Suppressor macrophage (primary cell): ENCODE data around the gene TMEM258.

ENCODE experiments used
- DNase-seq, 4 experiments: peaks; one replicate each; pipeline ENCODE4 v3.0.0-alpha.2; 2020 to 2022

The TMEM258 gene

DNA sequence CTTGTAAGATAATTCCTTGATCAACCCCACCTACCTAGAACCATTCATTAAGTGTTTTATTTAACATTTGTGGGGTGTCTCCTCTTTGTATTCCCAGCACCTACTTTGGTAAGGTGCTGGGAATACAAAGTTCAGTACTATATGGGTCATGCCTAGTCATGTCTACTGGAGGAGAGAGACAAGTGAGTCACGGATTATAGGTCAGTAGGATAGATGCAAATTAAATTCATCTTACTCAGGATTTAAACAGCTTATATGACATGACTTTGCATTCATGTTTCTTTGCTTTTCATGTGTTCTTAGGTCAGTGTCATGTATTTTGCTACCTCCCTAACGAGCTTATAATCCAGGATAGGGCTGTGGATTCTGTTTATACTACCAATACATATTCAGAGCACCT, 27.8 kb upstream of the TMEM258 start:
- no peak for DNase-seq

DNA sequence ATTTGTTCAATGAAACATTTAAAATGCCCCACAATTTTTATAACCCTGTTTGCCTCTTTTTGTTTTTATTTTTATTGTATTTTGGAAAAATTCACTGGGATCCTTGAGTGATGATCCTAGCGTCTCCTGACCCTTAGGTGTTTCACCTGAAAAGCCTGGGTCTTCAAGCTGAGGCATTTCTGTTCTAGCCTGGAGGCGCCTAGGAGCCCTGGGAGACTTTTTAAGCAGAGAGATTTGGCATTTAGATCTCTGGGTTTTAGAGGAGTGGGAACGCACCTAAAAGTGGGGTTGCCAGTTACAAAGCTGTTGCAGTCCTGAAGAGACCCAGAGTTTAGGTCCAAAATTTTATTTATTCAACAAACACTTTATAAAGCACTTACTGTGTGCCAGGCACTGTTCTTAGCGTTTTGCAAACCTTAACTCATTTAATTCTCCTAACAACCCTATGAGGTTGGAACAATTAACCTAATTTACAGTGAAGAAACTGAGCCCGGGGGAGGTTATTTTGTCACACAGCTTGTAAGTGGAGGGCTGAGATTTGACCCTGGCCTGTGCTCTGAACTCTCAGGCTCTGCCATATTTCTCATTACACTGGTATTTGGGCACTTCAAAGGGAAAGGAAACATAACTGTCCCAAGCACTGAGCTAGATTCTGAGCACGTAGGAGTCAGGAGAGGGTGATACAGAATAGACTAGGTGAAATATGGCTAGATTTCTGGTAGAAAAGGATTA, 25.2 kb upstream of the TMEM258 start:
- no peak for DNase-seq

DNA sequence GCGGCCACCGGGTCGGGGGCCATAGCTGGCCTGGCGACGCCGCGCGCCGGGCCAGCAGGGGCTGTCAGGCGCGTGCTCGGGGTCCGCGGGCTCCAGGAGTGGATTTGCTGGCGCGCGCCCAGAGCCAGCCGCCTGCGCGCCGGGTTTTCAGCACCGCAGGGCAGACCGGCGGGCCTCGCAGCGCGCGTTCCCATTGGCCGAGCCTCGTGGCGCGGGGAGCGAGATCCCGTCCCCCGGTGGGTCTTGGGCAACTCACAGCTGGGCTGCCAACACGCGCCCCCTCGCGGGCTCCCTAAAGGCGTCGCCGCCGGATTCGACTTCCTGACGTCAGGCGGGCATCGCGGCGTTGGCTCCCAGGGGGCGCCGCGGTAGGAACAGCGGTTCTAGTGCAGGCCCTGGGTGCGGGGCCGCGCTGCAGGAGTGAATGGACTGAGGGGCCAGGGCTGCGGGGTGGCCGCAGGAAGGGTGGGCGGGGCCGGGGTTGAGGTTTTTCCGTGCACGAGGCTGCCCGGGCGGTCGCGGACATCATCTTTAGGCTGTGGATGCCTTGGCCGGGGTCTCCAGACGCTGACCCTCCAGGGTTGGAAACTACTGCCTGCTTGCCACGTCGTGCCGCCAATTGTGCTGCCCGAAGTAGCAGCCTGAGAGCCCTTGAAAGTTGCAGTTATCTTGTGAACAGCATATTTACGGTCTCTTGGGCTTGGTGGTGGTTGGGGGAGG, 24.5 kb upstream of the TMEM258 start, which contains the start of gene FADS1:
Gene FADS1 (minus strand): TSS at position 268 of the 720 bp plus-strand sequence. CDS start 74 bp downstream, at position 194.
- peak; percentile 98 to 100 (median 99) for DNase-seq

DNA sequence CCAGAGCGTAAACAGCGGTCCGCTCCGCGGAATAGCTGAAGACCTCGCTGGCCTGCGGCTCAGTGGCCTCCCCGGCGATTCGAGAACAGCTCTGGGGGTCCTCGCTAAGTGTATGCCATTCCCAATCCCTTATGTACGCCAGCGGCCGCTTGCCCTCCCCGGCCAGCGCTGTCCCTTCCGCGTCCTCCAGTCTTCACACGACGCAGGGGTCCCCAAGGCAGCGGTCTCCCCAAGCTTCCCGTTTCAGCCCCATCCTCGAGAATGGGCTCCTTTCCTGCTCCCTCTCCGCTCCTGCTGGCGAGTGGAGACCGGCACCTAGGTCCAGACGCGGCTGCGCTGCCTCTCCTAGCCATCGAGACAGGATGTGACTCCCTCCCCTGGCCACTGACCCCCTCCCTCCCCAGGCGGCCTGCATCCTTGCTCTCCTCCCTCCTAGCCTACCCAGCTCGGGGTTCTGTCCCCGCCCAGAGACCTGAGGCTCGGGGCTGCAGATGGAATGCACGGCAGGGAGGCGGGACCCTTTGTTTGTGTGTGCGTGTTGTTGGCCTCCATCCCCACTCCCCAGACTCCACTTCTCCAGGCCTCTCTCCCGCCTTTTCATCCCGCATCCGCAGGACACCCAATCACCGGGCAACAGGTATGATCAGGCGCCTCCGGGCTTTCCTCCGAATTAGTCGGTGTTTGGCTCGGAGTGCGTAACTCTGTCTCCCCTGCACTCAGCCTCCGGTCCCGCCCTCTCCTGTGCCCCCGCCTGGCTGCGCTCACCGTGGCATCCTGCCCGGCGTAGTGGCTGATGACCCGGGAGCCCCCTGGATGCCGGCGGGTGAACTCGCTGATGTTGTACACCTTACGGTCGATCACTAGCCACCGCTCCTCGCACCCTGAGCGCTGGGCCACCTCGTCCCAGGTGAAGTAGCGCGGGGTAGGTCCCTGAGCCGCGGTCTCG, 23.7 kb upstream of the TMEM258 start:
- peak; percentile 48 to 72 (median 62) for DNase-seq

DNA sequence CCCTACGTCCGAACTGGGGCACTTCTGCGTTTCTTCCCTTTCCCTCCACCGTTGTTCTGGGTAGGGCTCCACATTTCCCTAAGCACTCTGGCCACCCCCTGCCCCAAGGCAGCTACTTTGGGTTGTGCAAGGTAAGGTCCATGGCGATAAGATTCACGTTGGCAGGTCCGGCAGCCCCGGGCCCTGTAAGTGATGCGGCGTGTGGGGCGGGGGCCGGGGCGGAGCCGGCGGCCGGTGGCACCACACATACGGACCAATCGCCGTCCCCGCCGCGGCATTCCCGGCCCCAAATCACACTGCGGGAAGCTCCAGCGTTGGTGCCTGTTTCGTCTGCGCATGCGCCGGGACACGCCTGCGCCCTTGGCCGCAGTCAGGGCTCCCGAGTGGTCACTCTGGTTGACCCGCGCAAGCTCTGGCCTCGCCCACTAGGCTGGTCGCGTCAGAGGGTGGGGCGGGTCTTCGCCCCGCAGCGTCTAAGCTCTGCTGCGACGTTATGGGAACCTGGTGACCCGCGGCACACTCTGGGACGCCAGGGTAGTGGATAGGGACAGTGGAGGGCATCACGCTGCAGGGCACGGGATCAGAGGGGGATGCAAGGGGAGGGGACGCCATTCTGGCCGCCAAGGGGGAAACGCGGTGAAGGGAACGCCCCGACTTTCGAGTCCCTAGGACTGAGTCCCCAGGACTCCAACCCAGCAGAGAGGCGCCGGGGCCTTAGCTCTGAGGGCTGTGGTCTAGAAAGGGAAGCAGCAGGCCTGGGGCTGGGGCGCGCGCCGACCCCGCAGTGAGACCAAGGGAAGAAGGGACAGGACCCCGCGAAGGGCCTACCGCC, 22.8 kb upstream of the TMEM258 start:
- DNase-seq, result peak; percentile 99 to 100 (median 100)

DNA sequence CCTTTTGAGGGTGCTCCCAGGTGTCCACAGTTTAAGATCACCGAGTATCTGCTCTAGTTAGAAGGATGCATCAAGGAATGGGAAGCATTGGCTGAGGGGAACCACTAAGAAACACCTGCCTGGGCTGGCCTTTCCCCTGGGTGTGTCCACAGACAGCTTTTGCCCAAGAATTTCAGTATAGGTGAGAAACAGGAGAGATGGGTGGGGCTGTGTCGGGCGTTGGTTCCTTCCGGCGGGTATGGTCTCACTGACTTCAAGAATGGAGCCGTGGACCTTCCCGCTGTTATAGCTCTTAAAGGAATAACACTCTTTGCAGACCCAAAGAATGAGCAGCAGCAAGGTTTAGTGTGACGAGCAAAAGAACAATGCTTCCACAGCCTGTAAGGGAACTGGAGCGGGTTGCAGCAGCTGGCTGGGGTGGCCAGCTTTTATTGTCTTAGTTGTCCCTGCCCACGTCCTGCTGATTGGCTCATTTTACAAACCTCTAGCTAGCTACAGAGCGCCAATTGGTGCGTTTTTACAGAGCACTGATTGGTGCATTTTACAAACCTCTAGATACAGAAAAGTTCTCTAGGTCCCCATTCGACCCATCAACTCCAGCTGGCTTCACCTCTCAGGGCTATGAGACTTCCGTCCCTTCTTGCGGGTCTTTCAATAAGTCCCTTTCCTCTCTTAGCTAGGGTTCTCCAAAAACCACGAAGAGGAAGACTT, 22.0 kb upstream of the TMEM258 start:
- DNase-seq, result peak; percentile 57 to 74 (median 74)

DNA sequence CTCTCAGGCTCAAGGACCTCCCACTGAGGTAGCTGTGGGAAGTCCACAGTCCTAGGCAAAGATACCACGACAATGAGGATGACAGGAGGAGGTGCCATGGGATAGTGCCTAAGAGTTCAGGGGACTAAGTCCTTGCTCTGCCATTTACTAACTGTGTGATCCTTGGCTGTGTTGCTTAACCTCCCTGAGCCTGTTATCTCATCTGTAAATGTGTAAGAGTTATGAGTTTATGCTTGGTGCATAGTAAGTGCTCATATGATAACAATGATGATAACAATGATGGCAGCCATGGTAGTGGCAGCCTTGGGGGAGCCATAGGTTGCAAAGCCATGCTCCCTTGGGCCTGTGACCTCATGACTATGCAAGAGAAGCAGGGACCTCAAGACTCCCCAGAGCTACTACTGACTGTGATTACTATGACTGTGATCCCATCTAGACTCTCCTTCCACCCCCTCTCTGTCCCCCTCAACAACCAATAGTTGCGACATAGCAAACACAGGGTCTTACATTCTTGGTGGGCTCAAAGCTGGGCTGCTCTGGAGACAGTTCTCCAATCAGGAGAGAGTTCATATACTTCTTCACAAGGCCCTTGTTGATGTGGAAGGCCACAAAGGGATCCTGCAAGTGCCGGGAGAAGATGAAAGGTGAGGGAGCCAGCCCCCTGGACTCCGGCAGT, 20.5 kb upstream of the TMEM258 start:
- no peak for DNase-seq

DNA sequence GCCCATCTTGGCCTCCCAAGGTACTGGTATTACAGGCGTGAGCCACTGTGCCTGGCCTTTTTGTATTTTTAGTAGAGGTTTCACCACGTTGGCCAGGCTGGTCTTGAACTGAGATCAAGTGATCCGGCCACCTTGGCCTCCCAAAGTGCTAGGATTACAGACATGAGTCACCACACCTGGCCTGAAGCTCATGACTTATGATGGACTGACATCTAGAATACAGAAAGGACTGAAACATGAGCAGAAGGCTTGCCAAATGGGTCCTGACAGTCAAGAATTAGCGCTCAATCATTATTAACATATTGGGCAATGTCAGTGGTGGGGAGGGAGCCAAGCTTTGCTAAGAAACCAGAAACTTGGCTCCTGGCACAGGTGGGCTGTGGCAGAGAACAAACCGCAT, 19.4 kb upstream of the TMEM258 start:
- no peak for DNase-seq

DNA sequence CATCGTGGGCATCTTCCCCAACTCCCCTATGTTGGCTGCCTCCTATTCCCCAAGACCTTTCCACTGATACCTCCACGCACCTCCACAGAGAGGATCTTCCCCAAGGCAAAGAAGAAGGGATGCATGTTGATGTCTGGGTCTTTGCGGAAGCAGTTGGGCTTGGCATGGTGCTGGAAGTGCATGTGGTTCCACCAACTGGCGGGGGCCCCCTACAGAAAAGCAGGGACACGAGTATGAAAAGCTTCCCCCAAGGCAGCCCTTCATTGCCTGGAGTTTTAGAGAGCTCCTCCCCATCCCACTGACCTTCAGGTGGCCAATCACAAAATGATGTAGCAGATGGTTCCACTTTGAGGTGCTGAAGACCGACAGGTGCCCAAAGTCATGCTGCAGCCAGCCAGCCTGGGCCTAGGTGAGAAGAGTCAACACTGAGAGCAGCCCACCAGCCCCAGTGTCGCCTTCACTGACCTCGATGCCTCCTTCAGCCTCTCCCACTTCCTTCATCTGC, 18.3 kb upstream of the TMEM258 start:
- no peak for DNase-seq

DNA sequence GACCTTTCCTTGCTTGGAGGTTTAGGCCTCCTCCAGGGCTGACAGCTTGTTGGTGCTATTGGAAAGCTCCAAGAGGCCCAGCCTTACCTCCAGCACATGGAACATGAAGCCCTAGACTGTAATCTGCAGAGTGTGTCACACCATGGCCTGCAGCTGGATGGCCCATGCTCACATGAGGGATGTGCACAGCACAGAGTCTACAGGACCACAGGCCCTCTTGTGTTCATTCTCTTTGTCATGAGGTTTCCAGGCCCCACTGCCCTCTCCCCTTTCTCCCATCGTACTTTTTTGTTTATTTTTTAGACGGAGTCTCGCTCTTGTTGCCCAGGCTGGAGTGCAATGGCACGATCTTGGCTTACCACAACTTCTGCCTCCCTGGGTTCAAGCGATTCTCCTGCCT, 14.4 kb upstream of the TMEM258 start:
- no peak for DNase-seq

DNA sequence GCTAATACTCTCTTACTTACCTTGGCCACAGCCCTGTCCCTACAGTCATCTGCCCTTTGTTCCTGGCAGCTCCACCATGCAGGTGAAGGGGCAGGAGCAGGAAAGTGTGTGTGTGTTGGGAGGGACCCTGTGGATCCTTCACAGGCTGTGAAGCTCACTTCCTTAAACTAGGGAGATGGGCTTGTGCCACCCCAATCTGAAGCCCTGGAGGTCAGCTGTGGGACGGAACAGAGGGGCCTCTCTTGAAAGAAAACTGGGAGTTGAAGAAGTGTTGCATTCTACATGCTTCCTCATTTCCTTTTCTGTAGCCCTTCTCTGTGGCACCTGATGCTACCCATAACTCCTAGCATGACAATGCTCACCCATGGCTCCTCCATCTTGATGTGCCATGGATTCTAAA, 12.7 kb upstream of the TMEM258 start:
- DNase-seq, result no peak

DNA sequence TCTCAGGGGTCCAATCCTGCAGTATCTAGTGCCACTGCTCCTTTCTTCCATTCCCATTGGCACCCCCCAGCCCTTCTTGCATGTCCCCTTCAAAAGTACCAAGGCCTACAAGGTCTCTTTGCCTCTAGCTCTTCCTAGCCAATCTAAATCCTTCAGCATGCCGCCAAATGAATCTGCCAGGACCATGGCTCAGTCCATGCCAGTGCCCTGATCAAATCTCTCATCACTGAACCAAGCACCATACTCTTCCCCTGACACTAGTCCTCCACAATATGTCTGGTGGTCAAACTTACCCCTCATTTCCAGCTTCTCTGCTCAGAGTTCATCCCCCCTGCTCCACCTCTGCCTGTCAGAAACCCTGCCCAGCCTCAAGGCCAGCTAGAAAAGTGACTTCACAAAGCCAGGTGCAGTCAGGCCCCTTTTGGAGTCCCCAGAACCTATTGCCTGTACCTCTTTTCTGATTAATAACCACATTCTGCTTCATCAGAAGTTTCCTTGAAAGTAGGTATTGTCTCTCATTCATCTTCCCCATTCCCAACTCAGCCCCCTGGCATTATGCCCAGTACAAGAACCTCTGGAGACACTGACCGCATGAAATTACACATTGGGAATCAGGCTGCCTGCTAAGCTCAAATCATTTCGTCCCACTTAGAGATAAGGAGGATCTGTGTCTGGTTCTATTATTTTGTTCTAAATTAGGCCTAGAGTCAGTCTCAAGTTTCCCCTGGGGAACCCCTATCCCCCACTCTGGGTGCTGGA, 11.7 kb upstream of the TMEM258 start:
- no peak for DNase-seq

DNA sequence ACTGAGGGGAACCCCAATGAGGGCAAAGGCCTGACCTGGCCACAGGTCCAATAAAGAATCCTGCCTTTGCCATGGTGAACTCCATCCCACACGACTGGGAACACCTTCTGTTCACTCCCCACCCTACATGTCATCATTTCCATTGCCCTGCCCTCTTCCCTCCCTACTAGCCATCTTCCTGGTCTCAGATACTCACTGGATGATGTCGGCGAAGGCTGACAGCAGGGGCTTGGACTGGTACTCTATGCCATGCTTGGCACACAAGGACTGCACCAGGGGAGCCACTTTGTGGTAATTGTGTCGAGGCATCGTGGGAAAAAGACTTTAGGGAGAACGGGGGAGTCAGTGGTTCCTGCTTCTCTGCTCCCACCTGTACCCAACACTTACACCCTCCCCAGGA, 10.2 kb upstream of the TMEM258 start:
- DNase-seq, result no peak

DNA sequence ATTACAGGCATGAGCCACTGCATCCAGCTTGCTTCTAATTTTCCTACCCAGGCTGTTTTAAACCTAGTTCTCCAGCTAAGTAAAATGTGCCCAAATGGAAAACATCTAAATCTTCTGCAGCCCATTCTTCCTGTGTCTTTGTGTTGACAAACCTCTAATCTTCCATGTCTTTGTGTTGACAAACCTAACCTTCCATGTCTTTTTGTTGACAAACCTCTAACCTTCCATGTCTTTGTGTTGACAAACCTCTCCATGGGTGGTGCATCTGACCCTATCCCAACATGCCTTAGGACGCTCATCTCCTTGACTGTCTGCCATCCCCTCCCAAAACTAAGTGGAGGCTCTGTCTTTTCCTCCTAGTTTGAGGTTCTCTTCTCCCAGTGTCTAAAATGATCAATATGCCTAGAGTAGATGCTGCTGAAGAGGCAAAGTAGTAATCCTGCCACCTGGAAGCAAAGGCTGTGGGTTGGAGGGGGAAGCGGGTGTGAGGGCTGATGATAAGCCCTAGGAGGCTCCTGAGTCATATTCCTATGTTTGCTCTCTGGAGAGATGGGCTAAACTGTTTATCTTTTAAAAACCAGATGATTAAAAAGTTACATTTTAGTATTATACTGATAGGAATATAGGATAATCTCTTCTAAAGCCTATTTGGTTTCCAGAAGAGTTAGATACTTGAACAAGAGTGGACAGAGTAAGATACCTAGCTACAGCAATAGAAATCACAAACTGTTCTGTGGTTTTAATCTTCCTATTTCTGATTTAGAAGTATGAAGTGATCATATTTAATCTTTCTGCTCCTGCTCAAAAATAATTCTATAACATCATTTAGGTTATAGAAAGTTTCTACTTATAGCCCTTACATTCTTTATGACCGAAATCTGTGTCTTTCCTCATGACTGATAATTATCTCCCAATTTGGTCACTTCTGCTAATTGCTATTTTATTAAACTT, 8.2 kb upstream of the TMEM258 start:
- no peak for DNase-seq

DNA sequence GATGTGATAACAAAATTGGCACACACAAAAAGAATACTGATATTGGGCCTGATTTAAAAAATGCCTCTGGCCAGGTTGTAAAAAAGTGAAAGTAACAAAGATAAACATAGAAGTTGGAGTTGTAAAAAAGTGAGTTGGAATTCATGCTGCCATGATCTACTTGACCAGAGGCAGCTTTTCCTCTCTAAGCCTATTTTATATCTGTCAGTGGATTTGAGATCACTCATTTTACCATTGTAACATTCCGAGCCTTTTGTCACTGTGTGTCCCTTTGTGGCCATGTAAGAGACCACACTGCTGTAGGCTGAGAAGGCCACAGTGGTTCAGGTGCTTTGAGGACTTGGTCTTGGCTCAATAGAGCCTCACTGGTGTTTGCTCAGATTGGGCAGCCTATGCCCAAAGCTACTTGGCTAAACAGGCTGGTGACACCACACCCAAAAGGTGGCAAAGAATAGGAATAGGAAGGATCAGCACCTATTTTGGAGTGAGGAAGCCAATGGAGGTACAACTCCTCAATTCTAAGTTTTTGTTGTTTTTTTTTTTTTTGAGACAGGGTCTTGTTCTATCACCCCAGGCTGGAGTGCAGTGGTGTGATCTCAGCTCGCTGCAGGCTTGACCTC, 7.4 kb upstream of the TMEM258 start:
- no peak for DNase-seq

DNA sequence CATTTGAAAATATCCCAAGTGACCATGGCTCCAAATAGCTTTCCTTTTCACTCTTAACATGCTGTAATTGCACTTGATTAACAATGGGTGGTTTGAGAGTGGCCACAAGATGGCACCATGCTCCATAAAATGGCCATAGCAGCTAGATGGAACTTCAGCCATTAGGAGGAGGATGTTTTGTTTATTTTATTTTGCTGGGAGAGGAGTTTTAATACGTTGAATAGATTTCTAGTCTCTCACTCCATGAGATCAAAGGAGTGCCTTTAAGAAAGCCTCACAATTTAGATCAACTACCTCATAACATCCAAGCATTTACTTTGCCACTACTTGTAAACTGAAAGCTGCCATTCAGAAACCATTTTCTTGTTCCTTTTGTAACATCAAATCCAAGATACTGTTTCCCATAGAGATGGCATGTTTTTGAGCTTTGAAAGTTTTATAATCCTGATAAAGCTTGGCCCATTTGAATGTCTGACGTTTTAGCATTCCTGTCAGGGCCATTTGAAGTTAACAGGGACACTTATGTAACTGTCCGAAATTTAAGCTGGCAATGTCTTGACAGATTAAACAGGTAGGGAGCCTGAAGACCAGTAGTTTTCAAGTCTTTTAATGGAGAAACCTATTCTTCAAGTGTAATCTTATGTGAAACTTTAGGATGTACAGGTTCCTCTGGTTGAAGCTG, 5.0 kb upstream of the TMEM258 start:
- peak; percentile 85 to 87 (median 86) for DNase-seq

DNA sequence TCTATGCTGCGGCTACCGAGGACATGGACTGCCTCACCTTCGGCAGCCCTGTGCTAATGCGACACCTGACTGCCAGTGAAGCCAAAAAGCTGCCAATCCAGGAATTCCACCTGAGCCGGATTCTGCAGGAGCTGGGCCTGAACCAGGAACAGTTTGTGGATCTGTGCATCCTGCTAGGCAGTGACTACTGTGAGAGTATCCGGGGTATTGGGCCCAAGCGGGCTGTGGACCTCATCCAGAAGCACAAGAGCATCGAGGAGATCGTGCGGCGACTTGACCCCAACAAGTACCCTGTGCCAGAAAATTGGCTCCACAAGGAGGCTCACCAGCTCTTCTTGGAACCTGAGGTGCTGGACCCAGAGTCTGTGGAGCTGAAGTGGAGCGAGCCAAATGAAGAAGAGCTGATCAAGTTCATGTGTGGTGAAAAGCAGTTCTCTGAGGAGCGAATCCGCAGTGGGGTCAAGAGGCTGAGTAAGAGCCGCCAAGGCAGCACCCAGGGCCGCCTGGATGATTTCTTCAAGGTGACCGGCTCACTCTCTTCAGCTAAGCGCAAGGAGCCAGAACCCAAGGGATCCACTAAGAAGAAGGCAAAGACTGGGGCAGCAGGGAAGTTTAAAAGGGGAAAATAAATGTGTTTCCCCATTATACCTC, 3.6 kb upstream of the TMEM258 start:
- no peak for DNase-seq
